Neuronal stem cell (in vitro differentiated cells): ENCODE measurements around the gene C19orf25.

Source experiments
- DNase-seq: peaks from one replicate; pipeline ENCODE4 v3.0.0-alpha.2; 2013; ENCODE audit warnings: low spot score
- H2AFZ ChIP-seq: one replicate; pipeline ENCODE4 v1.6.1; 2013; ENCODE audit warnings: mild to moderate bottlenecking, low read length, inconsistent platforms
- H2AK5ac ChIP-seq: 2 replicates; pipeline ENCODE4 v1.6.1; 2013; ENCODE audit warnings: low read depth, mild to moderate bottlenecking, inconsistent platforms, low read length, moderate library complexity, mixed read lengths
- H2BK120ac ChIP-seq: 2 replicates; pipeline ENCODE4 v1.6.1; 2013; ENCODE audit warnings: low read depth, mild to moderate bottlenecking, inconsistent platforms, low read length, moderate library complexity, mixed read lengths
- H2BK12ac ChIP-seq: one replicate; pipeline ENCODE4 v1.6.1; 2013; ENCODE audit warnings: low read length, inconsistent platforms
- H2BK15ac ChIP-seq: 2 replicates; pipeline ENCODE4 v1.6.1; 2013; ENCODE audit warnings: mild to moderate bottlenecking, low read length, inconsistent platforms, mixed read lengths
- H2BK5ac ChIP-seq: one replicate; pipeline ENCODE4 v1.6.1; 2013; ENCODE audit warnings: inconsistent platforms, mild to moderate bottlenecking, low read length, moderate library complexity
- H3K14ac ChIP-seq: one replicate; pipeline ENCODE4 v1.6.1; 2013; ENCODE audit warnings: low read length, inconsistent platforms
- H3K18ac ChIP-seq: 2 replicates; pipeline ENCODE4 v1.6.1; 2013; ENCODE audit warnings: low read length, inconsistent platforms
- H3K23ac ChIP-seq: 2 replicates; pipeline ENCODE4 v1.6.1; 2013; ENCODE audit warnings: low read depth, mild to moderate bottlenecking, mixed read lengths, low read length, inconsistent platforms; ENCODE audit not compliant: poor library complexity
- H3K27ac ChIP-seq: replicated peaks from 3 replicates; pipeline ENCODE4 v1.5.1; 2013; ENCODE audit warnings: low read length, inconsistent platforms
- H3K27me3 ChIP-seq, 3 experiments: 2 replicates each; pipeline ENCODE4 v1.6.1; 2013; ENCODE audit warnings: low read length in 3 of 3, mild to moderate bottlenecking in 2 of 3, inconsistent platforms in 1 of 3, low read depth in 1 of 3, mixed read lengths in 1 of 3, moderate library complexity in 1 of 3; ENCODE audit not compliant: control insufficient read depth in 3 of 3, insufficient read depth in 3 of 3
- H3K36me3 ChIP-seq, 2 donors: replicated peaks in 1 of 2; 2 replicates each; pipeline ENCODE4 v1.6.1; 2013; ENCODE audit warnings: low read length in 2 of 2; ENCODE audit not compliant: control insufficient read depth in 2 of 2, insufficient read depth in 2 of 2
- H3K4ac ChIP-seq: 2 replicates; pipeline ENCODE4 v1.6.1; 2013; ENCODE audit warnings: inconsistent platforms, mild to moderate bottlenecking, low read length, moderate library complexity
- H3K4me1 ChIP-seq, 2 donors: 1 replicate in 1 of 2; 2 replicates in 1 of 2; pipeline ENCODE4 v1.6.1; 2013; ENCODE audit warnings: low read length in 2 of 2, low read depth in 1 of 2; ENCODE audit not compliant: control insufficient read depth in 2 of 2, insufficient read depth in 1 of 2
- H3K4me2 ChIP-seq: one replicate; pipeline ENCODE4 v1.6.1; 2013; ENCODE audit warnings: mild to moderate bottlenecking, low read length, inconsistent platforms; ENCODE audit not compliant: insufficient read depth, poor library complexity, severe bottlenecking
- H3K4me3 ChIP-seq, 2 donors: 2 replicates each; pipeline ENCODE4 v1.5.1; 2013; ENCODE audit warnings: low read length in 2 of 2, mild to moderate bottlenecking in 2 of 2, inconsistent platforms in 1 of 2, moderate library complexity in 1 of 2
- H3K79me1 ChIP-seq: one replicate; pipeline ENCODE4 v1.6.1; 2013; ENCODE audit warnings: low read depth, mild to moderate bottlenecking, inconsistent platforms, low read length, moderate library complexity
- H3K9ac ChIP-seq: one replicate; pipeline ENCODE4 v1.6.1; 2013; ENCODE audit warnings: mild to moderate bottlenecking, low read depth, low read length, inconsistent platforms; ENCODE audit not compliant: poor library complexity
- H3K9me3 ChIP-seq, 2 donors: replicated peaks in 1 of 2; 2 replicates each; pipeline versions ENCODE3 to v1.6.1; 2013; ENCODE audit warnings: low read length in 2 of 2, mild to moderate bottlenecking in 2 of 2, inconsistent platforms in 1 of 2, low read depth in 1 of 2, mixed read lengths in 1 of 2, moderate library complexity in 1 of 2; ENCODE audit not compliant: control insufficient read depth in 2 of 2, insufficient read depth in 1 of 2
- H4K8ac ChIP-seq: one replicate; pipeline ENCODE4 v1.6.1; 2013; ENCODE audit warnings: low read depth, mild to moderate bottlenecking, inconsistent platforms, low read length, moderate library complexity
- H4K91ac ChIP-seq: one replicate; pipeline ENCODE4 v1.6.1; 2013; ENCODE audit warnings: low read length, low read depth, mild to moderate bottlenecking, inconsistent platforms; ENCODE audit not compliant: poor library complexity
- WGBS, 2 donors: extraction: QIAGEN DNeasy Blood & Tissue Kit; methylation state at CpG; one replicate each; pipeline ENCODE4 v1.1.7; 2013; ENCODE audit warnings: missing lambda C conversion rate in 2 of 2, mixed read lengths in 1 of 2; ENCODE audit not compliant: insufficient read length in 2 of 2, insufficient replicate concordance in 1 of 2; ENCODE audit errors: extremely low coverage in 2 of 2; 5-methylcytosine and 5-hydroxymethylcytosine counted together

The C19orf25 gene

DNA sequence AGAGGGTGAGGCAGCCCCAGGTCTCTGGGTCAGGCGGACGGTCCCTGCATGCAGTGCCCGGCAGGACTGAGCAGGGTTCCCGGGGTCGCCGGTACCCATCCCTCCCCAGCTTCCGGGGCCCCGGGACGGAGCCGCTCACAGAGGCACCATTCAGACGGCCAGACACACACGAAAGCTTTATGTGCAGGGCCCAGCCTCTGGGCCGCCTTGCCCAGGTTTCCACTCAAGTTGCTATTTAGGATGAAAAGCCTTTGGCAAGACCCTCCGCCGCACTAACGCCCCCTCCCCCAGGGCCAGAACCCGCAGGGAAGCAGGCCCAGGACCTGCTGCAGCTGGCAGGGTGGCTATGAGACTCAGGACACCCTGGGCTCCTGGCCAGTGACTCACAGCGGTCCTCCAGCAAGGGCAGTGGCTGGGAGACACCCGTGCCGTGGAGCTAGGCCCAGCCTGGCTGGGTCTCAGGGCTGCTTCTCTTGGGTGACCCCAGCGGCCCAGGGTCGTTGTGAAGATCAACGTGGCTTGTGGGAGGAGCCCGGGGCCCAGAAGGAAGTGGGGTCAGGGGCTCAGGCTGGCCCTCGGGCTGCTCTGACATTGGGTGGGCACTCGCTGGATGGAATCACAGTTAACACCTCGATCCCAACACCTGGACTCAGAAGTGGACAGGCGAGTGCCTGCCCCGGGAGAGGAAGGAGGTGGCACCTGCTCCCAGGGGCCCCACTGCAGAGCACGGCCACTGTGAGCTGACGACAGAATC lies 4.8 kb downstream of the C19orf25 start:
- no peak for DNase-seq
- Histone ChIP-seq H2AK5ac (no peak overlapping the region), H3K36me3 (peaks cover 2 to 38% of the 10 kb centered on the region in 2 donors), H3K4ac (no peak overlapping the region), H4K91ac (no peak overlapping the region), H2BK120ac (no peak overlapping the region), H3K4me3 (peak overlapping the region in 1 of 2 donors; percentile 37), H2BK15ac (no peak overlapping the region), H4K8ac (no peak overlapping the region), H3K79me1 (peaks cover 26% of the 10 kb centered on the region), H3K27me3 (peaks cover 0 to 26% (median 8%) of the 10 kb centered on the region in 3 experiments), H3K9ac (no peak overlapping the region), H3K4me1 (peaks cover 10 to 21% of the 10 kb centered on the region in 2 donors), H2AFZ (no peak overlapping the region), H3K9me3 (no peaks in the 10 kb centered on the region), H3K27ac (no peak overlapping the region), H3K14ac (no peak overlapping the region), H2BK12ac (no peak overlapping the region), H3K18ac (no peak overlapping the region), H3K4me2 (no peak overlapping the region), H2BK5ac (no peak overlapping the region), H3K23ac (no peak overlapping the region)
- no CpG with 5 or more reads among the region's 31 CpGs for WGBS, 2 donors

GRCh38 chr19:1473085-1473851 lies 5.7 kb downstream of the C19orf25 start:
- peak overlapping the region; percentile 30 for H3K9ac ChIP-seq
- H2BK12ac ChIP-seq: no peak overlapping the region
- no peak overlapping the region for H2BK120ac ChIP-seq
- no CpG with 5 or more reads among the region's 20 CpGs for WGBS, 2 donors
- peak overlapping the region; percentile 18 for H3K18ac ChIP-seq
- H3K14ac ChIP-seq: peak overlapping the region; percentile 96
- no peak overlapping the region for H3K4ac ChIP-seq
- no peak overlapping the region for H3K4me2 ChIP-seq
- DNase-seq: no peak
- H3K27ac ChIP-seq: no peak overlapping the region
- H3K4me3 ChIP-seq: no peak overlapping the region
- H2AFZ ChIP-seq: no peak overlapping the region
- peaks cover 7 to 21% of the 10 kb centered on the region in 2 donors for H3K4me1 ChIP-seq
- peaks cover 0 to 35% (median 17%) of the 10 kb centered on the region in 3 experiments for H3K27me3 ChIP-seq
- no peak overlapping the region for H2BK5ac ChIP-seq
- H3K36me3 ChIP-seq: peaks cover 2 to 41% of the 10 kb centered on the region in 2 donors
- no peak overlapping the region for H4K91ac ChIP-seq
- peaks cover 22% of the 10 kb centered on the region for H3K79me1 ChIP-seq
- H2AK5ac ChIP-seq: peak overlapping the region; percentile 34
- H3K9me3 ChIP-seq: peaks cover 0 to 3% of the 10 kb centered on the region in 2 donors
- peak overlapping the region; percentile 56 for H2BK15ac ChIP-seq
- no peak overlapping the region for H4K8ac ChIP-seq
- H3K23ac ChIP-seq: peak overlapping the region; percentile 83

DNA sequence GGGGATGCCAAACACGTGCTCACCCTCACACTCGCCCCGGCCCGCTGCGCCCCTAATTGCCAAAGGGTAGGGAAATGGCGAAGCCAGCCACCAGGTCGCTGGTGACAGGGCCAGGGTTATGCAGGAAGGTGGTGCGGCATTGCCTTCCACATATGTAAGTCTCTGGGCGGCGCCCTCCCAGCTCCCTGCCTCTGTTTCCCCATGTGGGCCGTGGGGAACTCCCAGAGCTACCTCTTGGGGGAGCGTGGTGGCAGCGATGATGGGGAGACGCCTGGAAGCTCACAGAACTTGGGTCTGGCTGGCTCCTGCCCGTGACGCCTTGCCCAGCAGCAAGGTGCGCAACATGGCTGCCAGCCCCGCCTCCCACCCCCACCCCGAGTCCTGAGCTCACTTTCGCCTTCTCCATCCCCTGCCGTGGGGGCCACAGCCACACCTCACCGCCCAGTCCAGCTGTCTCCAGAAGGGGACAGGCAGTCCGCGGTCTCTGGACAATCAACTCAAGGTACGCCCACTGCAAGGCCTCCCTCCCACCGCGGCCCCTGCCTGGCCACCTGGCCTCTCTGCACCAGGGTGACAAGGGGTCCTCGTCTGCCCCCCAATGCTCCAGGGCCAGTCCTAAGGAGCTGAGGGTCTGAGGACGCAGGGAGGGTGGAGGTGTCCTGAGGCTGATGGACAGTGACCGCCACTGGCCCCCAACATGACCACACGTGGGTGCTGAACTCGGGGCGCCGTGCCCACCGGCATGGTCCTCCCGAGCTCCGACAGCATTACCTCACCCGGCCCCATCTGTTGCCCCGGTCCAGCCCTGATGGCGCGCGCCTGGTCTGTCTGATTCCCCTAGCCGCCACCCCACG lies 6.6 kb downstream of the C19orf25 start:
- WGBS, 2 donors: no CpG with 5 or more reads among the region's 44 CpGs
- peaks cover 0 to 43% (median 25%) of the 10 kb centered on the region in 3 experiments for H3K27me3 ChIP-seq
- DNase-seq: no peak

More for the DNA sequence above, 6.6 kb downstream of the C19orf25 start:
- peaks cover 7 to 21% of the 10 kb centered on the region in 2 donors for H3K4me1 ChIP-seq
- peak overlapping the region; percentile 79 for H3K9ac ChIP-seq
- H3K79me1 ChIP-seq: peaks cover 25% of the 10 kb centered on the region
- H2BK12ac ChIP-seq: no peak overlapping the region
- no peak overlapping the region for H3K4me3 ChIP-seq
- H3K18ac ChIP-seq: peak overlapping the region; percentile 78
- peak overlapping the region; percentile 21 for H2BK5ac ChIP-seq
- no peak overlapping the region for H2AFZ ChIP-seq
- peak overlapping the region; percentile 62 for H2BK15ac ChIP-seq
- H3K4ac ChIP-seq: no peak overlapping the region
- peak overlapping the region; percentile 94 for H3K23ac ChIP-seq
- H3K14ac ChIP-seq: peak overlapping the region; percentile 96
- peak overlapping the region; percentile 65 for H2AK5ac ChIP-seq
- no peak overlapping the region for H4K8ac ChIP-seq
- H4K91ac ChIP-seq: no peak overlapping the region
- H2BK120ac ChIP-seq: peak overlapping the region; percentile 54
- no peak overlapping the region for H3K4me2 ChIP-seq
- H3K27ac ChIP-seq: no peak overlapping the region
- peaks cover 0 to 4% of the 10 kb centered on the region in 2 donors for H3K9me3 ChIP-seq
- peaks cover 2 to 47% of the 10 kb centered on the region in 2 donors for H3K36me3 ChIP-seq
